Ascending aorta (tissue), 2 donors: Measurements from ENCODE around the gene RUSF1. TPM values are rescaled to one million over a fixed set of nuclear protein-coding genes. Genes with fewer than 3 reads are reported as not detected.

Source experiments
- DNase-seq, 2 donors: peaks; one replicate each; pipeline ENCODE4 v3.0.0-alpha.2; 2019; ENCODE audit warnings: low spot score in 2 of 2
- H3K27ac ChIP-seq, 2 donors: fragments of 200-600 bp; sonication (generic); one replicate each; pipeline ENCODE4 v1.5.1; 2016 to 2017; ENCODE audit warnings: mild to moderate bottlenecking in 1 of 2
- H3K27me3 ChIP-seq: fragments of 200-600 bp; sonication (generic); one replicate; pipeline ENCODE4 v1.5.1; 2017
- H3K36me3 ChIP-seq, 2 donors: fragments of 200-600 bp; sonication (generic); one replicate each; pipeline ENCODE4 v1.5.1; 2016
- H3K4me1 ChIP-seq, 2 donors: fragments of 200-600 bp; sonication (generic); one replicate each; pipeline ENCODE4 v1.5.1; 2016 to 2017; ENCODE audit warnings: mild to moderate bottlenecking in 1 of 2
- H3K4me3 ChIP-seq, 2 donors: fragments of 200-600 bp; sonication (generic); one replicate each; pipeline ENCODE4 v1.5.1; 2016 to 2017; ENCODE audit warnings: mild to moderate bottlenecking in 1 of 2
- H3K9me3 ChIP-seq, 2 donors: fragments of 200-600 bp; sonication (generic); one replicate each; pipeline ENCODE4 v1.5.1; 2016
- CTCF ChIP-seq, 3 experiments: fragments of 200-600 bp in 2 of 3; fragments of 450-650 bp in 1 of 3; sonication (generic) in 2 of 3; IDR thresholded peaks; one replicate each; pipeline ENCODE4 v1.5.1; 2016 to 2019; ENCODE audit warnings: antibody characterized with exemption in 3 of 3, mild to moderate bottlenecking in 1 of 3, moderate library complexity in 1 of 3
- intact Hi-C: fragments of 100-400 bp; cut with DNase I; formaldehyde crosslinking; loops from one replicate; pipeline ENCODE4 v1.15.1; 2023
- total RNA-seq: library from RNA; depleted of rRNA; stranded (reverse); fragments of >200 nt; gene quantifications from one replicate; pipeline ENCODE4 v1.1.0, GENCODE V29; 2016

The RUSF1 gene
- total RNA-seq, 1 donor from 2014 or later = 80.9 TPM

- Histone ChIP-seq H3K4me1 (peaks cover 0 to 16% of the 10 kb centered on the region in 2 donors), H3K36me3 (peaks cover 30 to 40% of the 10 kb centered on the region in 2 donors), H3K27me3 (no peaks in the 10 kb centered on the region), H3K4me3 (no peak overlapping the region), H3K27ac (no peak overlapping the region), H3K9me3 (no peaks in the 10 kb centered on the region)
- DNase-seq = no peak
- intact Hi-C loops = no loop called here
- no peak for TF ChIP-seq CTCF (IDR thresholded peaks at IDR 0.05)
These were observed 40.3 kb downstream of the RUSF1 start for GRCh38 chr16:31467858-31468257.

DNA sequence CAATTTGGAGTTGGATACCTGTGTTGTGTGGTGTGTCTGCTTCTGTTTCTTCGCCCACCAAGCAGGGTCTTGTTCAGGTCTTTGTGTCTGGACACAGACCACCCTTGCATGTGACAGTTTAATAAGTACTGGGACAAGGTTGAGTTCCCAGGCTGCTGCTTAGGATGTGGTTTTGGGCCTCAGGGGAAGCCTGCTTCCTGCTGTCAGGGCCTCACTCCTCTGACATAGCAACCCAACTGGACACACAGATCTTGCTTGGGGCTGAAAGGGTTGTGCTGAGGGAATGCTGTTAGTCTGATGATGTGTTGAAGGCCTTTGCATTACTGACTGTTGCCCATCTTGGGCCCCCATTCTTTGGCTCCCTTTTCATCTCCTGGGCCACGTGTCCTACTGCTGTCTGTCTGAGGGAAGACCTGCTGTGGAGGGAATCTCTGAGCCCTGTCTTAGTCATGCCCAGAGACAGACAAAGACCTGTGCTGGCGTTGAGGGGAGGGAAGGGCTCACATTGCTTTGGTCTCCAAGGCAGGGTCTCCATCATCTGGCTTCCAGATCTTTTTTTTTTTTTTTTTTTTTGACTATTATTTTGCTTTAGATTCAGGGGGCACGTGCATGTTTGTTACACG lies 40.9 kb downstream of the RUSF1 start:
- no peak for TF ChIP-seq CTCF (IDR thresholded peaks at IDR 0.05)
- no peak overlapping the region for H3K27ac ChIP-seq
- intact Hi-C loops = no loop called here
- peaks cover 0 to 16% of the 10 kb centered on the region in 2 donors for H3K4me1 ChIP-seq
- no peaks in the 10 kb centered on the region for H3K27me3 ChIP-seq
- H3K9me3 ChIP-seq = no peaks in the 10 kb centered on the region
- DNase-seq = no peak
- no peak overlapping the region for H3K4me3 ChIP-seq
- peaks cover 35 to 46% of the 10 kb centered on the region in 2 donors for H3K36me3 ChIP-seq

DNA sequence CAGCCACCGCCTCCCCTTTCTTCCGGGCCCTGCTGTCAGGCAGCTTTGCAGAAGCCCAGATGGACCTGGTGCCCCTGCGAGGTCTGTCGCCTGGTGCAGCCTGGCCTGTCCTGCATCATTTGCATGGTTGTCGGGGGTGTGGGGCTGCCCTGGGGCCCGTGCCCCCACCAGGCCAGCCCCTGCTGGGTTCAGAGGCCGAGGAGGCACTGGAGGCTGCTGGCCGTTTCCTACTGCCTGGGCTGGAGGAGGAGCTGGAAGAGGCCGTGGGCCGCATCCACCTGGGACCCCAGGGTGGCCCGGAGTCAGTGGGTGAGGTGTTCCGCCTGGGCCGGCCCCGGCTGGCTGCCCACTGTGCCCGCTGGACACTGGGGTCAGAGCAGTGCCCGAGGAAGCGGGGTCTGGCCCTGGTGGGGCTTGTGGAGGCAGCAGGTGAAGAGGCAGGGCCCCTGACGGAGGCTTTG lies 41.8 kb downstream of the RUSF1 start:
- Histone ChIP-seq H3K9me3 (no peaks in the 10 kb centered on the region), H3K4me1 (peaks cover 0 to 16% of the 10 kb centered on the region in 2 donors), H3K27ac (no peak overlapping the region), H3K4me3 (no peak overlapping the region), H3K27me3 (no peaks in the 10 kb centered on the region), H3K36me3 (peaks cover 35 to 50% of the 10 kb centered on the region in 2 donors)
- no peak for TF ChIP-seq CTCF (IDR thresholded peaks at IDR 0.05)
- no peak for DNase-seq
- intact Hi-C loops = no loop called here

DNA sequence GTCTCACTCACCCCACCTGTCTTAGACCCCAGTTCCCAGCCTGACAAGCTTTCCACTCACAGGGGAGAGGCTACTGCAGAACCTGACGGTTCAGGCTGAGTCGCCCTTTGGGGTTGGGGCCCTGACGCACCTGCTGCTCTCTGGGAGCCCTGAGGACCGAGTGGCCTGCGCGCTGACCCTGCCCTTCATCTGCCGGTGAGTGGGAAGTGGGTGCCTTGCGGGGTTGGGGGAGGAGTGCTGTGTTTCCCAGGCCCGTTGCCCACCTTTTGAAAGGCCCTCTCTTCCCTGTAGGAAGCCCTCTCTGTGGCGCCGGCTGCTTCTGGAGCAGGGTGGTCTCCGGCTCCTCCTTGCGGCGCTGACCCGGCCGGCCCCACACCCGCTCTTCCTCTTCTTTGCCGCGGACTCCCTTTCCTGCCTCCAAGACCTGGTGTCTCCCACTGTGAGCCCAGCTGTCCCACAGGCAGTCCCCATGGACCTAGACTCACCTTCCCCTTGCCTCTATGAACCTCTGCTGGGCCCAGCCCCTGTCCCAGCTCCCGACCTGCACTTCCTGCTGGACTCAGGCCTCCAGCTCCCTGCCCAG lies 42.3 kb downstream of the RUSF1 start:
- no peak for DNase-seq
- TF ChIP-seq CTCF (IDR thresholded peaks at IDR 0.05) = no peak
- Histone ChIP-seq H3K4me1 (peaks cover 0 to 11% of the 10 kb centered on the region in 2 donors), H3K9me3 (no peaks in the 10 kb centered on the region), H3K4me3 (no peak overlapping the region), H3K27ac (no peak overlapping the region), H3K36me3 (peaks cover 35 to 50% of the 10 kb centered on the region in 2 donors), H3K27me3 (no peaks in the 10 kb centered on the region)
- intact Hi-C loops = no loop called here

GRCh38 chr16:31464781-31465260 lies 43.4 kb downstream of the RUSF1 start:
- Histone ChIP-seq H3K27ac (no peak overlapping the region), H3K27me3 (no peaks in the 10 kb centered on the region), H3K9me3 (no peaks in the 10 kb centered on the region), H3K36me3 (peaks cover 35 to 50% of the 10 kb centered on the region in 2 donors), H3K4me1 (peaks cover 5 to 7% of the 10 kb centered on the region in 2 donors), H3K4me3 (no peak overlapping the region)
- intact Hi-C loops = no loop called here
- DNase-seq = no peak
- TF ChIP-seq CTCF (IDR thresholded peaks at IDR 0.05) = no peak
